Mucosa of gallbladder (tissue), 1 donor: ENCODE results near the gene GIMAP2. TPM values are rescaled to one million over a fixed set of nuclear protein-coding genes. Genes with fewer than 3 reads are reported as not detected.
"Not testable (repeated sequence)": the region's sequence is repeated elsewhere in the genome, so short reads cannot be mapped to it uniquely, and the experiment has no call there.

Source experiments
- DNase-seq: peaks from one replicate; pipeline ENCODE4 v3.0.0-alpha.2; 2020; ENCODE audit warnings: low spot score
- total RNA-seq: library from RNA; stranded (reverse); gene quantifications from one replicate; pipeline ENCODE4 v1.2.1, GENCODE V29; 2021
- donor health status: DM: no; HTN: no; CAD: no.

The GIMAP2 gene
- total RNA-seq: 19.1 TPM

DNA sequence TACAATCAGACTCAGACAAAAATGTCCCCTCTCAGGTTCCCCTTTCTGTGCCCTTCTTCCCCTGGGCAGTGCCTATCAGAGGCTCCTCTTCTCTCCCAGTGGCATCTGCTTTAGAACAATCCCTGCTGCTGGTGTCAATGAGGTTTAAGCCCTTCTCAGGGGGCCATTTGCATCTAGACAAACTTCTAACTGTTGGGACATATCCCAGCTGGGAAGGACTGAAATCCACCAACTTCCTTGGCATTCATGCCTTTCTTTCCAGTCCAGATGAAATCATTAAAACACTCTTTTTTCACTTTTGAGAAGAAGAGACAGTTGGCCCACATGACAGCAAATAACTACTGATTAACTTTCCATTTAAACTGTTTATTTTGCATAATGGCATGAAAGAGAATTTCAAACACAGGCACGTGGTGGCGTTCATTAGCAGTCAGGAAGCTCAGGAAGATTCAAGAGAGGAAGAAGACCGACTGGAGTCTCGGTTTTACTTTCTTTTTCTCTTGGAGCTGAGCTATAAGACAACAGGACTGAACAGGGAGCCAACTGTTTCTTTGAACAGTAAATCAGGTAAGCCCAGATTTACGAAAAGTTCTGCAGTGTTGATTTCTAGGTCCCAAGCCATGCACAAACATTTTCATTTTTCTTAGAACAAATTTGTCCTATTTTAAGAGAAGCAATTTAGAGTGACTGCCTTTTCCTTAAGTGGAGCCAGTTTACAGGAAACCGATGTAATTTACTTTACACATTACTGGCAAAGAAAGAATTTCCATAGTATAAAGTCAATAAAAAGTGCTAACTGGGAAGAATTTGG, at the start of gene GIMAP2:
GIMAP2 (plus strand) TSS at position 488 of the 811 bp plus-strand sequence. CDS start 1,354 bp downstream, outside the sequence.
- no peak for DNase-seq

DNA sequence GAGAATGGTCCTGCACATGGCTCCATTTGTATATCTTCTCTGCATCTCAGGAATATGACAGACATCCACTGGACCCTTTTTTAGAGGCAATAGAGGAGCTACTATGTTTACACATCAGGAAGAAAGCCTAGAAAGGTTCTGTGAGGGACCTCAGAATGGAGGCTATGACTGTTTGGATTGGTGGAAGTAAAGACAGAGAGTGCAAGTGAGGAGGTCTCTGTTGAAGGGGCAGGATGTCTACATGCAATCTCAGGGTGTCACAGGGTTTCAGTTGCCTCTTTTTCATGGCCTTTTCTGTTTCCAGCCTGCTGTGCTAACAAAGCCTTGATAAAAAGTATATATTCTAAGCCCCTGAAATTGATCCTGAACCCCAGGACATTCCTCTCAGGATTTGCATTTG, 43.7 kb upstream of the GIMAP2 start:
- no peak for DNase-seq

DNA sequence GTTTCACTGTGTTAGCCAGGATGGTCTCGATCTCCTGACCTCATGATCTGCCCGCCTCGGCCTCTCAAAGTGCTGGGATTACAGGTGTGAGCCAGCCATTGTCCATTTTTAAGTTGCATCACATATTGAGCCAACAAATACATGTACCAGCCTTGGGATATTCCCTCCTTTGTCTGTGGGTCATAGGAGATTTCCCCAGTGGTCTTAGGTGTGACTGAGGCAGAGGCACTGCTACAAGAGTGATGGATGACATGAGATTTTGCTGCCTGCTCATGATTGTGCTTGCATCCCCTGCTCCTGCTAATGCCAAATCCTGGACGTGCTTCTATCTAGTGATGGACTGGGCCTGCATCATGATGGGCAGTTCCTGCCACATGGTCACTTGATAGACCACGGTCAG, 42.6 kb upstream of the GIMAP2 start:
- DNase-seq: no peak

DNA sequence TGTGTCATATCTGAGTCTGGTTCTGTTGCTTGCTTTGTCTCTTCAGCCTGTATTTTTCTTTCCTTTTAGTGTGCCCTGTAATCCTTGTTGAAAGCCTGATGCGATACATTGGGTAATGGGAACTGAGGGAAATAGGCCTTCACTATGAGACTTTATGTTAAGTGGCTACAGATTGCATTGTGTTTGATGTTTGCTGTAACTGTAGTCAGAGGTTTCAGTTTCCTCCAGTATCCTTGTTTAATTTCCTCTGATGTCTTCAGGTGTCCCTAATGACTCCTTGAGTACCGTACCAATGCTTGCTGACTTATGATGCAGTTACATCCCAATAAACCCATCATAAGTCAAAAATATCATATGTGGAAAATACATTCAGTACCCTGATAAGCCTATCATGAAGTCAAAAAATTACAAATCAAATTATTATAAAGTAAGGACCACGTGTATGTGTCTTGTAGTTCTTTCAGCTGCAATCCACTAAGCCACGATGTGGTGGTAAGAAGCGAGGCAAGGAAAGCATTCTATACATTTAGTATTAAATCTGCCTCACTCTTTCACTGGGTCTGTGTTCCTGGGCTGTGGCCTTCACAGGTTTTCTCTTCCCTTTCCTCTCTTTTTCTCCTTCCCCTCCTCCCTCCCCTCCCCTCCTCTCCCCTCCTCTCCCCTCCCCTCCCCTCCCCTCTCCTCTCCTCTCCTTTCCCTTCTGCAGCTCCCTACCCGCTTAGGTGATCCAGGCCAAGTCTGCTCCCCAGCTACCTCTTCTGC, 40.1 kb upstream of the GIMAP2 start:
- no peak for DNase-seq

DNA sequence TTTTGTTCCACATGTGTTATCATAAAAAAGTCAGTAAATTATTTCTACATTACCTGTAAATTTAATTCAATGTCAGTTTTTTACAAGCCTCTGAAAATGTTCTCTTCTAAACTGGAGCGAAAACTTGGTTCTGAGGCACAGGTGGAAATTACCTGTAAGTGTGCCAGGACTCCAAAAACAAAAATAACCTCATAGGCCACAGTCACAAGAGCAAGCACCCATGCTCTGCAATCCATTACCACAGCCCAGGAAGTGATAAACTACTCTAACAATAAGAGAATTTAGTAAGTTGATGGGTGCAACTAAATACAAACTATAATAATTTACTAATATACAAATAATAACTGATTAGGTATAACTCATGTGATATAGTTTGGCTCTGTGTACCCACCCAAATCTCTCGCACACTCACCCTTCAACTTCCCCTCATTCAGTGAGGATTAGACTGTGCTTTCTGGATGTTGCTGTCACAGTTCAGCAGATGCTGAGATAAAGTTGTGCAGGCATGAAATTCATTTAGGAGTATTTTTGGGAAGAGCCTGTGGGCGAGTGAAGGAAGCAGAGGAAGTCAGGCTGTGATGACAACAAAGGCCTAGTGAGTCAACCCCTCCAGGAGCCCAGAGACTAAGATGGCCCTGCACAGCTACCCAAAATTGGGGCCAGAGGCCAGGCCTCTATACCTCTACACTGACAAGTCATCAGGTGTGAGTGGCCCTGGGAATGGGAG, 37.0 kb upstream of the GIMAP2 start:
- DNase-seq: no peak

DNA sequence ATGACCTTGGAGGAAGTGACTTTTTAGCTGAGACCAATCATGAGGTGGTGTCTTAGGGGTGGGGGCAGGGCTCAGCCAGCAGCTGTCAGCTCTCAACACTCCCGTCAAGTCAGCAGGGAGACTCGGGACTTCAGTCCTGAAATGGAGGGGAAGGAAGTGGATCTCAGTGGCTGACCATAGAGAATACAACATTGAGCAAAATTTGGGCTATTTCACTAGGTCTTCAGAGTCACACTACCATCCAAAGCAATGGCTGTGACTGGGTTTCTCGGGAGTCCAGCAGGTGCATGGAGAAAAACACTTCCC, 36.5 kb upstream of the GIMAP2 start:
- DNase-seq: no peak

DNA sequence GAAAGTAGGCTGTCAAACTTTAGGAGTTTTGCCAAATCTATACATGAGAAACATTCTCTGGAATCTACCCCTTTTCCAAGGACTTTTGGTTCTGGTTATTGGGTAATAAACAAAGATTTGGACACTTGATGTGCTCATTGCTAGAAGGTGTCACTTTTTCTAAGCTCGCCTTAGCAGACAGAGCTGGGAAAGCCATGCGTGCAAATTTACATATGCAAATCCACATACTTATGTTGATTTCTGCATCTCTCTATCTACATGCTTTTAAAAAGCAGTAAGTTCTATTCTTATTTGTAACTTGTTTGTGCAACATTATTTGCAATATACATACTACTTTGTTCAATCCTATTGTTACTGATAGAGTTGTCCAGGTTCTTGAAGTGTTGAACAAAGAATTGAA, 30.8 kb upstream of the GIMAP2 start:
- DNase-seq: no peak

DNA sequence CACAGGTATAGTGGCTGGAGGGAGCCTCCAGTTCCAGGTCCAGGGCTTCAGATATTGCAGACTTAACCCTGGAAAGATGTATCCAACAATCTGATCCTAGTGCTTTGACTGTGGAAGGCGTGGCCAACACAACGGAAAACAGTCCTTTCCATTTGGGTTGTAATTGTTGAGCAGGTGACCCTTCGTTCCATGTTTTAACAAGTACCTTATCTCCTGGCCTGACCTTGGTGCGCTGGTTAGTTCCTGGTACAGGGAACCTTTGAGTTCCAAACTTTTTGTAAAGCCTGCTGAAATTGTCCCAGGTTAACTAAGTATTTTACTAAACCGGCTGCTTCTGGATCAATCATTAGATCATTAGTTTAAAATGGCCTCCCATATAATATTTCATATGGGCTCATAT, 29.5 kb upstream of the GIMAP2 start:
- no peak for DNase-seq

DNA sequence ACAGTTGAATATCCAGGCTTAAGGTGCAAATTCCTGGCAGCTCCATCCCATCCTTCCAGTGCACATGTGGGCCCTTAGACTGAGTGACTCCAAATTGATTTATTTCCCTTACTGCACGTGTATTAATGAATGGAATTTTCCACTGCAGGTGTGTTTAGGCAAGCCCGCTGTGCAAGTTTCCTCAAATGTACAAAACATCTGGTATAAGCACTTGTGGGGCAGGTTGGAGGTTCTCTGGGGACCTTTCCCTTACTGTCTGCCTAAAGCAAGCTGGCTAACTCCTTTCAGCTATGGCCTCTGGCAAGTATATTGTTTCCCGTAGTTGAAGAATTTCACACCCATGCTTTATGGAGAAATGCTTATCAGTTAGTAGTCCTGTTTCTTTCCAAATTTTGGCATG, 28.0 kb upstream of the GIMAP2 start:
- no peak for DNase-seq

DNA sequence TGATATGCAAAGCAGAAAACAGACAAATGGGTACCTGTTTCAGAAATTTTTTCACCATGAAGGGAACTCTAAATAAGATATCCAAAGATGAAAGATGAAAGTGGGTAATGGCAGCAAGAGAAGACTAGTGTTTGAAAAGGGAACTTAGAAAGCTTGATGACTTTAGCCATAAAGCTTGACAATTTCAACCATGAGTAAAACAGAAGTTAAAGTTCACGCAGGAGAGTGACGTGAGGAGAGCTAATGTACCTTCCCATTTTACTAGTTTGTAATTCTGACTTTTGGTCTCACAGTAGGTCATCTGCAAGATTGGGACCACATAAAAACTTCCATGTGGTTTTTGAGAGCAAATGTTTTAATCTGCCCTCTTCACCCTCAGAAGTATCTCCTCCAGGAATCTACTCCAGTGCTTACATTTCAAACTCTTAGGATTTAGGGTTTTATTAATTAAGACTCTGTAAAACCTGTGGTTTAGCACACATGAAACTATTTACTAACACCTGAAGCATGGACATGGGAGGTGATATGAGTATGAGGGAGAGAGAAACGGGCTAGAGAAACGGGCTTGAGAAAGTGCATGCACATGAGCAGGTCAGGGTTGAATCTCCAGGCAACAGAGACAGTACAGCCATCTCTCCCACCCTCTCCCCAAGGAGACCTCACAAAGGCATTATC, 24.4 kb upstream of the GIMAP2 start:
- DNase-seq: no peak

DNA sequence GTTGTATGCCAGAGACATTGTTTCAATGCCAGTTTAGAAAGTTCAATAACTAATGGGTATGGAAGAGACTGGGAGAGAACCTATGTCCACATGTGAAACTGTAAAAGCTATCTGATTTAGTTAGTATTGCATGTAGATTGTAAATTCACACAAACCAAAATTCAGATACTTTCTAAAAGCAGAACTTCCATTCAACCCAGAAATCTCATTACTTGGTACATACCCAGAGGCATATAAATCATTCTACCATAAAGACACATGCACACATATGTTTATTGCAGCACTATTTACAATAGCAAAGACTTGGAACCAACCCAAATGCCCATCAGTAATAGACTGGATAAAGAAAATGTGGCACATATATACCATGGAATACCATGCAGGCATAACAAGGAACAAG, 22.7 kb upstream of the GIMAP2 start:
- DNase-seq: not testable (repeated sequence)

DNA sequence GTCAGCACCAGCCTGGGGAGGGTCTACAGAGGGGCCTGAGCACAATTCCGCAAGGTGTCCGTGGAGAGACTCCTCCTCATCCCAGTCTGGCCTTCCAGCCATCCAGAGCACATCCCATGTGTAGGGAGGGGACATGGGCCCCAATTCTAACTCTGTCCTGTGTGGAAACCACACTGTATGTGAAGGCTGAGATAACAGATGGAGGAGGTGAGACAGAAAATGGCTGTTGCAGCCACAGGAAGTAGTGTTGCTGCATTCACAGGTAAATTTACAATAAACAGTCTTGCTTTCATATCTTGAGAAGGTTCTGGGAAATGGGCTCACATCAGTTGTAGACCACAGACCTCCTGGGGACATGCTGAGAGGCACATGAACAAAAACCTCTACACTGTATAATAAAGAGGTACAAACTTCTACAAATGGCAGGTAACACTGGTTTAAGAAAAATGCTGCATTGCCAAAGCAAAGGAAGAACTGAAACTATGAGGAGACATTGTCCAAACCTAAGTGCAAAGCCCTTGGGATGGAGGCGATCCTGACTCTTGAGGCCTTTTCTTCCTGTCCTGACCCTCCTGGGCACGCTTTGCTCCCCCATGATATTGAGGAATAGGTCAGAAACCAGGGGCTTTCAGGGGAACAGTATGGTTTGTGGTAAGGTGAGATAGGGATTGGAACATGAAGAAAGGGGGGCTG, 21.6 kb upstream of the GIMAP2 start:
- no peak for DNase-seq

DNA sequence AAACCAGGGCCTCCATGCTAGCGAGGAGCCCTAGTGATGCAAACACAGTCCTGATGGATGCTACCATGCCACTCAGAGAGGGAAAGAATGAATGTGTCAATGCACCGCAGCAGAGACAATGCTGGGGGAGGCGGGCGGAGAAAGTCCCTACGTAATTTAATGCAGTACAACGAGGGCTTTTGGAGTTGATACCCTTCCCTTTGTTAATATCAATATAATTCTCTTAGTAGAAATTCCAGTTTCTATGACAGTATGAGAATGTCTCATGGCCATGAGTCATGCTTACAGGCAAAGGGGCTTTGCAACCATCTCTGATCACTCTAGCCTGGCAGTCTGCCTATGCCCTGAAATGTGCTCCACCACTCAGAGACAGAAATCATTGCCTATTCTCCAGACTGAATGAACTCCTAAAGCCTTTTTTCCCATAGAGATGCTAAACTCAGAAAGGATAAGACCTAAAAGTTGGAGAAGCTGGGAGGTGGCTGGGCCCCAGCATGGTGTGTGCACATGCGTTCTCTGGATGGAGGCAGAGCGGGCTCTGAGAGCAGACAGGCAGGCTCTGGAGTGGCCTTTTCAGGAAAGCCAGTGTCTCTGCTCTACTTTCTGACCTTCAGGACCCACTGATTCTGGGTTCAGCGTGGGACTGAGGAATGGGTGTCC, 20.3 kb upstream of the GIMAP2 start:
- DNase-seq: no peak

DNA sequence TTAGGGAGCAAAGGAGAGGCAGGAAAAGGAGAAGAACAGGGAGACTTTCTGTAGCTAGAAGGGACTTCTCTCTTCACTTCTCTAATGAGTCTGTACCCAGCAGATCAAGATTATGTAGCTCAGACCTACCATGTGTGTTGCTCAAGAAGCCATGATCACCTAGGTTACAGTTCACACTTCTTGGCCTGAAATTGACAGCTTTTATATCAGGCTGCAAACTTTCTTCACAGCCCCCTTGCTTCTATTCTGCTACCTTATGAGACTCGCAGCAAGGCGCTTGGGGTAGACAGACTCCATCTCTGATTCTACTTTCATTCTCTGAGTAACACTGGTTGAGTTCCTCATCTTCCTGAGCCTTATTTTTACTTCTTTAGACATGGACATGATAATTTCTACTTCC, 19.6 kb upstream of the GIMAP2 start:
- DNase-seq: no peak

DNA sequence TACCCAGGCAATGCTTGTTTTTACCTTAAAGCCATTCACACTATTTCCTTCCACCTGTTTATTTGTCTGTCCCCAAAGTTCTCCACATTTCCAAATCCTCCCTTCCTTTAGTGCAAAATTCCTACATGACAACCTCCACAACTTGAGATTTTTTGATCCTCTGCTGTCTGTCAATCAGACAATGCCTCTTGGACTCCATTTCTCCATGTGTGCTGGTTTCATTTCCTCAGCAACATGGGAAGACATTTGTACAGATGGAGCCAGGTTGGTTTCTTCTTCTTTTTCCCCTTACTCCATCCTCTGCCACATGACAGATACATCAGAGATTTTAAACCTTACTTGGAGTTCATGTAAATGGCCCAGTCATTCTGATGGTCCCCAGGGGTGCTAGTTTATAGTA, 19.1 kb upstream of the GIMAP2 start:
- no peak for DNase-seq

DNA sequence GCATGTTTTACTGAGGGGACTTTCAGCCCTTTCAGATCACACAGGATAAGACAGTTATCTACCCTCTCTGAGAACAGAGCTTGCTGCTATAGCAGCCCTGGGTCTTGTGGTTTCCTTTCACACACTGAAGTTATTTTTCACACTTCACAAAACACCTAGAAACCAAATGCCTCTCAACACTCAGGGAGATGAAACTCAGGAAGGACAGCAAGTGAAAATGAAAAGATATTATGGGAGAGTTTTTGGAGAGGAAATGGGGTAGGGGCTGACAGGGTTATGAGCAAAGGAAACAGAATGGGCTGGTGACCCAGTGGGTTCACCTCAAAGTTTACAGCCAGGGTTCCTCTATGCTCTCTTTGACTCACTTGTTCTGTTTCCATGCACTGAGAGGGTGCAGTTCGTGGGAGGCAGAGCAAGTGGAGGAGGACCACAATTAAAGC, 17.0 kb upstream of the GIMAP2 start:
- no peak for DNase-seq

DNA sequence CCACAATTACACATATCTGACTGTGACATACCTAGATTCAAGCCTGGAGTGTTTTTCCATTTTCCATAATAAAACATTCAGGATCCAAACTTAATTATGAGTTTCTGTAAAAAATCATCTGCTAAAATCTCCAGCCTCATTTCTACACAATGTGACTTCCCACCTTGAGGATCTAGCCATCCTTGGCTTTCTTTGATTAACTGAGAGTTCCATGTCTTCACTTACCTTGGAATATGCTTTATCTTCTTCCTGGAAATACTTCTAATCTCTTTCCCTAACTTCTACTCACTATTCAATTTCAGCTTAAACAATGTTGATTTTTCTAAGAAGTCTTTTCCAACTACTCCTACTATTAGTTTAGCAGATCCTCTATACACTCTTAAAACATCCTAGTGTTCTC, 16.5 kb upstream of the GIMAP2 start:
- no peak for DNase-seq

DNA sequence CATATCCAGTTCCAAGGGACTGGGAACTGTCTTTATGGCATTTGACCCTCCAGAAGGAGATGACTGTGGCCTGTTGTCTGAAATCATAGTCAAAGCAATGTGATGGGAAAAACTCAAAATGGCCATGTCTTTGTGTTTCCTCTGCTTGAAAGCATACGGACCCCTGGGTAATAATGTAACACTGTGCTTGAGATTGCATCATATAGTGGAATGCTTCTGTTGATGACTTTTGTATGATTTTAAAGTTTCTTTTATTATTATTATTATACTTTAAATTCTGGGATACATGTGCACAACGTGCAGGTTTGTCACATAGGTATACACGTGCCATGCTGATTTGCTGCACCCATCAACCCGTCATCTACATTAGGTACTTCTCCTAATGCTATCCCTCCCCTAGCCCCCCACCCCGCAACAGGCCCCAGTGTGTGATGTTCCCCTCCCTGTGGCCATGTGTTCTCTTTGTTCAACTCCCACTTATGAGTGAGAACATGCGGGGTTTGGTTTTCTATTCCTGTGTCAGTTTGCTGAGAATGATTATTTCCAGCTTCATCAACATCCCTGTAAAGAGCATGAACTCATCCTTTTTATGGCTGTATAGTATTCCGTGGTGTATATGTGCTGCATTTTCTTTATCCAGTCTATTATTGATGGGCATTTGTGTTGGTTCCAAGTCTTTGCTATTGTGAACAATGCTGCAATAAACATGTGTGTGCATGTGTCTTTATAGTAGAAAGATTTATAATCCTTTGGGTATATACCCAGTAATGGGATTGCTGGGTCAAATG, 13.5 kb upstream of the GIMAP2 start:
- DNase-seq: not testable (repeated sequence)

DNA sequence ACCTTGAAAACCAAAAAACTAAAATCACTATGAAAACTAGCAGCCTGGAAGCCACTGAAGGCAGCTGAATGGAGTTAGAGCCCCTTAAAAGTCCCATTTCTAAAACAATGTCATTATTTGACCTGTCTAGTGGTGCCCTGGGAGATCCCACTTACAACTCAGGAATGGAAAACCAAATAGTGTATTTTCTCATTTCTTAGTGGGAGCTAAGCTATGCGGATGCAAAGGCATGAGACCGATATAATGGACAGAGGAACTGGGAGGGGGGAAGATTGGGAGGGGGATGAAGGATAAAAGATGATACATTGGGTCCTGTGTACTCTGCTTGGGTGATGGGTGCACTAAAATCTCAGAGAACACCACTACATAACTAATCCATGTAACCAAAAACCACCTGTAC, 9.8 kb upstream of the GIMAP2 start:
- DNase-seq: no peak

DNA sequence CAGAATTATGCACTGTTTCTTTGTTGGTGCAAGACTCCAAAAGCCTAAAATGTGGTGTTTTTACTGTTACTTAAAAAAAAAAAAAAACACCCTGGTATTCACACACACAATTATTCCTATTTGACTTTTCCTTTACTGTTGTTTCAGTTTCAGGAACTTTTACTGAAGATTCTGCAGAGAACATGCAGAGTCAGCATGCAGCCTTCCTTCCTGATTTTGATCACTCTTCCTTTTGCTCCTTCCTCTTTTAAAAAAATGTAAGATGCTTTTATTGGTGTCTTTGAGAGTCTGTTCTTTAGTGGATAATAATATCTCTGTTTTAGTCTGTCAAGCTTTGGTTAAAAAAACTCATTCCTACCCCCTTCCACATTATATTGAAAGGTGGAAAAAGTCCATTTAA, 9.2 kb upstream of the GIMAP2 start:
- not testable (repeated sequence) for DNase-seq
